Liver (tissue), 3 donors: ENCODE results near the gene FOXN4.

ENCODE experiments used
- ATF3 ChIP-seq: IDR thresholded peaks from 2 replicates; pipeline ENCODE4 v1.6.1; 2016; ENCODE audit warnings: antibody characterized with exemption
- CTCF ChIP-seq: fragments of 150-350 bp; IDR thresholded peaks from 2 replicates; pipeline ENCODE4 v1.5.1; 2017; ENCODE audit warnings: improper control_type of control experiment, low read depth, low read length; ENCODE audit not compliant: missing input control
- RAD21 ChIP-seq, 2 donors: IDR thresholded peaks; 2 replicates each; pipeline ENCODE4 v1.6.1; 2016; ENCODE audit warnings: antibody characterized with exemption in 2 of 2, mild to moderate bottlenecking in 2 of 2
- REST ChIP-seq: IDR thresholded peaks from 2 replicates; pipeline ENCODE4 v1.6.1; 2016; ENCODE audit warnings: antibody characterized with exemption, mild to moderate bottlenecking
- TAF1 ChIP-seq: conservative IDR thresholded peaks from 2 replicates; pipeline ENCODE4 v1.6.1; 2016; ENCODE audit warnings: antibody characterized with exemption, mild to moderate bottlenecking
- donor health status: healthy.
- donor health status: healthy.

DNA sequence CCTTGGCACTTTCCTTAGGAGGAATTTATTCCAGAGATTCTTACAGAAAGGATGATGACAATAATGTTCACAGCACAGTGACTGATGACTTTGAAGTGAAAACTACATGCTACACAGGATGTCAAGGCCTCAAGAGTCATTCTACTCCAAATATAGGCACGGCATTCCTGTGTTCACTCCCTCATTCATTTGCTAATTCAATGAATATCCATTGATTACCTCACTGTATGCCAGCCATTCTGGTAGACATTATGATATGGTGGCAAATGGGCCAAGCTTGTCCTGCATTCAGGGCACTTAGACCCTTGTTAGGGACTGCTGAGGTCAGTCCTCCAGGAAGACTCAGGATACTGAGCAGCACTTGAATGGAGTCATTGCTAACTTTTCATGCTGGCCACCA lies 48.0 kb downstream of the FOXN4 start:
- TF ChIP-seq TAF1, result no peak
- TF ChIP-seq CTCF, result no peak
- TF ChIP-seq REST, result no peak
- no peak for TF ChIP-seq ATF3
- no peak for TF ChIP-seq RAD21 (IDR thresholded peaks at IDR 0.05)
